CD8-positive, alpha-beta memory T cell (primary cell): ENCODE measurements around the gene PLAAT5. TPM values are rescaled to one million over a fixed set of nuclear protein-coding genes. Genes with fewer than 3 reads are reported as not detected.

Experiments used
- CTCF ChIA-PET: fragments of 350-600 bp; sonication (Branson Sonifier 250); formaldehyde crosslinking; loops from one replicate; lab custom pipeline; 2021; ENCODE audit warnings: antibody characterized with exemption; lab: Charles Lee
- POLR2A ChIA-PET: fragments of 350-600 bp; sonication (Branson Sonifier 250); formaldehyde crosslinking; loops from one replicate; lab custom pipeline; 2021; ENCODE audit warnings: antibody characterized with exemption; lab: Charles Lee
- DNase-seq, 5 donors: peaks; one replicate each; pipeline versions ENCODE4 v3.0.0 to v3.0.0-alpha.2; 2020 to 2022; ENCODE audit warnings: mixed read lengths in 1 of 5
- H3K27ac ChIP-seq: one replicate; pipeline ENCODE4 v1.7.0; 2013; ENCODE audit warnings: low read depth, mild to moderate bottlenecking, low read length, moderate library complexity
- H3K27me3 ChIP-seq: 2 replicates; pipeline ENCODE4 v1.7.0; 2013; ENCODE audit warnings: low read length, mild to moderate bottlenecking; ENCODE audit not compliant: insufficient read depth, poor library complexity, severe bottlenecking
- H3K36me3 ChIP-seq: 2 replicates; pipeline ENCODE4 v1.7.0; 2013; ENCODE audit warnings: mild to moderate bottlenecking, low read length, moderate library complexity; ENCODE audit not compliant: insufficient read depth
- H3K4me1 ChIP-seq: 2 replicates; pipeline ENCODE4 v1.7.0; 2013; ENCODE audit warnings: mild to moderate bottlenecking, low read length, moderate library complexity; ENCODE audit not compliant: insufficient read depth
- H3K4me3 ChIP-seq: 2 replicates; pipeline ENCODE4 v1.7.0; 2013; ENCODE audit warnings: mild to moderate bottlenecking, low read length
- H3K9me3 ChIP-seq: 2 replicates; pipeline ENCODE4 v1.7.0; 2013; ENCODE audit warnings: mild to moderate bottlenecking, low read length
- H3K27ac Mint-ChIP-seq, 8 donors: one replicate each; pipeline ENCODE4 v1.8.0; 2020 to 2021; ENCODE audit warnings: mixed read lengths in 8 of 8, mild to moderate bottlenecking in 6 of 8, inconsistent platforms in 3 of 8, moderate library complexity in 3 of 8
- H3K27me3 Mint-ChIP-seq, 2 donors: one replicate each; pipeline ENCODE4 v1.8.0; 2020 to 2021; ENCODE audit warnings: mixed read lengths in 2 of 2, mild to moderate bottlenecking in 1 of 2, moderate library complexity in 1 of 2
- H3K36me3 Mint-ChIP-seq, 3 donors: one replicate each; pipeline ENCODE4 v1.8.0; 2020 to 2021; ENCODE audit warnings: mixed read lengths in 3 of 3, inconsistent platforms in 1 of 3, mild to moderate bottlenecking in 1 of 3
- H3K4me1 Mint-ChIP-seq, 3 donors: one replicate each; pipeline ENCODE4 v1.8.0; 2020 to 2021; ENCODE audit warnings: mixed read lengths in 3 of 3, inconsistent platforms in 1 of 3, mild to moderate bottlenecking in 1 of 3
- H3K4me3 Mint-ChIP-seq, 7 donors: one replicate each; pipeline ENCODE4 v1.8.0; 2020 to 2021; ENCODE audit warnings: mixed read lengths in 7 of 7, mild to moderate bottlenecking in 6 of 7, moderate library complexity in 4 of 7, inconsistent platforms in 2 of 7
- H3K9me3 Mint-ChIP-seq, 5 donors: one replicate each; pipeline ENCODE4 v1.8.0; 2020 to 2022; ENCODE audit warnings: mixed read lengths in 5 of 5, mild to moderate bottlenecking in 3 of 5, moderate library complexity in 2 of 5, inconsistent platforms in 1 of 5
- polyA plus RNA-seq: library from polyadenylated mRNA; unstranded; fragments of 300-500 nt; fragmentation: Illumina TruSeq; gene quantifications from one replicate; pipeline ENCODE4 v1.2.3, GENCODE V29; 2021
- total RNA-seq, 2 experiments: library from RNA; stranded (reverse); gene quantifications; one replicate each; pipeline ENCODE4 v1.2.3, GENCODE V29; 2021

The PLAAT5 gene
- total and polyA plus RNA-seq, 3 experiments from 2014 or later, result 0.26 to 0.89 TPM; not detected in 1

GRCh38 chr11:63527667-63528066 is 36.7 kb upstream of the PLAAT5 start:
- no peak for DNase-seq
- Mint-ChIP-seq H3K4me3 (no peak overlapping the region), H3K27me3 (no peaks in the 10 kb centered on the region), H3K36me3 (no peaks in the 10 kb centered on the region), H3K27ac (no peak overlapping the region), H3K9me3 (no peaks in the 10 kb centered on the region), H3K4me1 (peaks cover 33 to 35% (median 34%) of the 10 kb centered on the region in 3 donors)
- no peaks in the 10 kb centered on the region for H3K27me3 ChIP-seq
- H3K36me3 ChIP-seq, result no peaks in the 10 kb centered on the region
- ChIA-PET CTCF (no interaction called here), POLR2A (no interaction called here)
- no peaks in the 10 kb centered on the region for H3K9me3 ChIP-seq
- no peak overlapping the region for H3K27ac ChIP-seq
- H3K4me1 ChIP-seq, result peaks cover 31% of the 10 kb centered on the region
- no peak overlapping the region for H3K4me3 ChIP-seq

- H3K27ac Mint-ChIP-seq, result no peak overlapping the region
- H3K27me3 Mint-ChIP-seq, result no peaks in the 10 kb centered on the region
- no peak overlapping the region for H3K4me3 ChIP-seq
- no peak for DNase-seq
- H3K4me1 ChIP-seq, result peaks cover 10% of the 10 kb centered on the region
- H3K4me1 Mint-ChIP-seq, result peaks cover 21 to 28% (median 28%) of the 10 kb centered on the region in 3 donors
- H3K36me3 Mint-ChIP-seq, result no peaks in the 10 kb centered on the region
- H3K36me3 ChIP-seq, result no peaks in the 10 kb centered on the region
- no peaks in the 10 kb centered on the region for H3K9me3 ChIP-seq
- H3K27ac ChIP-seq, result no peak overlapping the region
- POLR2A ChIA-PET, result no interaction called here
- no peaks in the 10 kb centered on the region for H3K27me3 ChIP-seq
- CTCF ChIA-PET, result interaction anchor here (1.5 kb wide), 1 partner anchor 9 kb away, joined by 3 read pairs; no protein-coding TSS in a partner anchor
- H3K4me3 Mint-ChIP-seq, result no peak overlapping the region
- H3K9me3 Mint-ChIP-seq, result no peaks in the 10 kb centered on the region
These were observed 32.2 kb upstream of the PLAAT5 start for GRCh38 chr11:63523151-63523550.

- no peaks in the 10 kb centered on the region for H3K27me3 ChIP-seq
- H3K4me1 ChIP-seq, result peaks cover 11% of the 10 kb centered on the region
- Mint-ChIP-seq H3K27me3 (no peaks in the 10 kb centered on the region), H3K4me3 (no peak overlapping the region), H3K36me3 (no peaks in the 10 kb centered on the region), H3K4me1 (peaks cover 26 to 39% (median 38%) of the 10 kb centered on the region in 3 donors), H3K9me3 (no peaks in the 10 kb centered on the region), H3K27ac (peak overlapping the region in 1 of 8 donors; percentile 91)
- no peak overlapping the region for H3K4me3 ChIP-seq
- no peaks in the 10 kb centered on the region for H3K9me3 ChIP-seq
- no peak overlapping the region for H3K27ac ChIP-seq
- no peaks in the 10 kb centered on the region for H3K36me3 ChIP-seq
- POLR2A ChIA-PET, result no interaction called here
- CTCF ChIA-PET, result no interaction called here
- no peak for DNase-seq
These were observed 30.9 kb upstream of the PLAAT5 start for GRCh38 chr11:63521896-63522295.

GRCh38 chr11:63520606-63521170 is 29.7 kb upstream of the PLAAT5 start:
- Mint-ChIP-seq H3K27ac (peak overlapping the region in 4 of 8 donors; percentile 0 to 61 (median 44)), H3K27me3 (no peaks in the 10 kb centered on the region), H3K4me1 (peaks cover 26 to 40% (median 39%) of the 10 kb centered on the region in 3 donors), H3K36me3 (no peaks in the 10 kb centered on the region), H3K4me3 (no peak overlapping the region), H3K9me3 (no peaks in the 10 kb centered on the region)
- no peaks in the 10 kb centered on the region for H3K36me3 ChIP-seq
- DNase-seq, result no peak
- H3K9me3 ChIP-seq, result no peaks in the 10 kb centered on the region
- H3K4me1 ChIP-seq, result peaks cover 11% of the 10 kb centered on the region
- ChIA-PET POLR2A (interaction anchor here (0.6 kb wide), 1 partner anchor 38 kb away, joined by 3 read pairs; no protein-coding TSS in a partner anchor), CTCF (interaction anchor here (1.1 to 1.5 kb wide), 2 partner anchors 8 to 115 kb away, joined by 3 read pairs; no protein-coding TSS in a partner anchor)
- H3K4me3 ChIP-seq, result no peak overlapping the region
- no peak overlapping the region for H3K27ac ChIP-seq
- no peaks in the 10 kb centered on the region for H3K27me3 ChIP-seq

DNA sequence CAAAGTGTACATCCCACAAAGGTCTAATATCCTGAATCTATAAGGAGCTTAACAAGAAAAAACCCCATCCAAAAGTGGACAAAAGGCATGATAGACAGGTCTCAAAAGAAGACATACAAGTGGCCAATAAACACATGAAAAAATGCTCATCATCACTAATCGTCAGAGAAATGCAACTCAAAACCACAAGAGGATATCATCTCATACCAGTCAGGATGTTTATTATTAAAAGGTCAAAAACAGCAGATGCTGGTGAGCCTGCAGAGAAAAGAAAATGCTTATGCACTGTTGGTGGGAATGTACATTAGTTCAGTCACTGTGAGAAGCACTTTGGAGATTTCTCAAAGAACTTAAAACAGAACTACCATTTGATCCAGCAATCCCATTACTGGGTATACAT is 27.6 kb upstream of the PLAAT5 start:
- Mint-ChIP-seq H3K27me3 (no peaks in the 10 kb centered on the region), H3K4me3 (peak overlapping the region in 6 of 7 donors; percentile 2 to 72 (median 30)), H3K9me3 (no peaks in the 10 kb centered on the region), H3K36me3 (no peaks in the 10 kb centered on the region), H3K27ac (peak overlapping the region; percentile 55 to 94 (median 78)), H3K4me1 (peaks cover 26 to 40% (median 39%) of the 10 kb centered on the region in 3 donors)
- Histone ChIP-seq H3K27ac (no peak overlapping the region), H3K4me1 (peaks cover 11% of the 10 kb centered on the region), H3K27me3 (no peaks in the 10 kb centered on the region), H3K36me3 (no peaks in the 10 kb centered on the region), H3K9me3 (no peaks in the 10 kb centered on the region), H3K4me3 (no peak overlapping the region)
- ChIA-PET CTCF (interaction anchor here (0.9 to 1.4 kb wide), 3 partner anchors 18 to 164 kb away, joined by 3 read pairs; partner anchors contain the start of gene PLAAT4), POLR2A (interaction anchor here (0.6 to 0.9 kb wide), 3 partner anchors 18 to 146 kb away, joined by 3 read pairs; partner anchors contain the start of gene PLAAT4)
- peak in 1 of 5 donors; percentile 37 for DNase-seq

DNA sequence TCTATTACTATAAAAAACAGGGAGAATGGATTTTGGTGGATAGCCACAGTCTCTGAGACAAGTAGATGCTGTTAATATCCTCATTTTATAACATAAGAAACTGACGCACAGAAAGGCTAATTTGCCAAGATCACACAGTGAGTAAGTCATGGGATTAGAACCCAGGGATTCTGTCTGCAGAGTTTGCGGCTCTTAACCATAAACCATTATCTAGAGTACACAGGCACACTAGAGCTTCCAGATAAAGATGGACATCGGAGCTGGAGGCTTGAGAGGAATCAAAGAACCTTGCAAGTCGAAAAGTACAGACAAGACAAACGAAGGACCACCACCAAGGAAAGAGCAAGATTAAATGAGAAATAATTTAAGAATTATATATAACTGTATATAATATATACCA is 26.2 kb upstream of the PLAAT5 start:
- H3K27me3 Mint-ChIP-seq, result no peaks in the 10 kb centered on the region
- H3K4me3 Mint-ChIP-seq, result no peak overlapping the region
- H3K9me3 Mint-ChIP-seq, result no peaks in the 10 kb centered on the region
- peaks cover 11% of the 10 kb centered on the region for H3K4me1 ChIP-seq
- peaks cover 26 to 40% (median 39%) of the 10 kb centered on the region in 3 donors for H3K4me1 Mint-ChIP-seq
- DNase-seq, result no peak
- no peak overlapping the region for H3K27ac ChIP-seq
- no peak overlapping the region for H3K4me3 ChIP-seq
- no peaks in the 10 kb centered on the region for H3K9me3 ChIP-seq
- H3K36me3 ChIP-seq, result no peaks in the 10 kb centered on the region
- no peaks in the 10 kb centered on the region for H3K27me3 ChIP-seq
- peak overlapping the region in 2 of 8 donors; percentile 61 to 70 for H3K27ac Mint-ChIP-seq
- ChIA-PET CTCF (interaction anchor here (1.5 kb wide), 1 partner anchor 16 kb away, joined by 4 read pairs; no protein-coding TSS in a partner anchor), POLR2A (no interaction called here)
- no peaks in the 10 kb centered on the region for H3K36me3 Mint-ChIP-seq

- Mint-ChIP-seq H3K27ac (no peak overlapping the region), H3K9me3 (no peaks in the 10 kb centered on the region), H3K4me3 (no peak overlapping the region), H3K36me3 (no peaks in the 10 kb centered on the region), H3K4me1 (peaks cover 26 to 40% (median 35%) of the 10 kb centered on the region in 3 donors), H3K27me3 (no peaks in the 10 kb centered on the region)
- no peak for DNase-seq
- H3K4me3 ChIP-seq, result no peak overlapping the region
- no peaks in the 10 kb centered on the region for H3K9me3 ChIP-seq
- H3K27me3 ChIP-seq, result no peaks in the 10 kb centered on the region
- no peaks in the 10 kb centered on the region for H3K36me3 ChIP-seq
- no peak overlapping the region for H3K27ac ChIP-seq
- peaks cover 11% of the 10 kb centered on the region for H3K4me1 ChIP-seq
- ChIA-PET POLR2A (no interaction called here), CTCF (interaction anchor here (1.5 kb wide), 1 partner anchor 17 kb away, joined by 4 read pairs; no protein-coding TSS in a partner anchor)
These were observed 25.1 kb upstream of the PLAAT5 start for GRCh38 chr11:63516109-63516508.

GRCh38 chr11:63512816-63513215 is 21.8 kb upstream of the PLAAT5 start:
- Mint-ChIP-seq H3K4me1 (peaks cover 2 to 10% (median 9%) of the 10 kb centered on the region in 3 donors), H3K36me3 (no peaks in the 10 kb centered on the region), H3K9me3 (no peaks in the 10 kb centered on the region), H3K4me3 (no peak overlapping the region), H3K27ac (no peak overlapping the region), H3K27me3 (no peaks in the 10 kb centered on the region)
- Histone ChIP-seq H3K9me3 (no peaks in the 10 kb centered on the region), H3K4me3 (no peak overlapping the region), H3K36me3 (no peaks in the 10 kb centered on the region), H3K27me3 (no peaks in the 10 kb centered on the region), H3K27ac (no peak overlapping the region), H3K4me1 (no peaks in the 10 kb centered on the region)
- POLR2A ChIA-PET, result no interaction called here
- DNase-seq, result no peak
- CTCF ChIA-PET, result no interaction called here
